ENCODE measurements around the gene NUP205.

NUP205 gene

GRCh38 chr7:135584362-135585353 is 26.9 kb downstream of the NUP205 start:
- no peak overlapping the region for H3K27ac ChIP-seq (ENCODE audit: extremely low read depth, low read depth, low read length)
- H3K4me1 ChIP-seq (ENCODE audit: control insufficient read depth, insufficient read depth, low read length): no peaks in the 10 kb centered on the region
- ChIA-PET CTCF (interaction anchor here (0.6 to 1.4 kb wide), 4 partner anchors 8 to 304 kb away, joined by 3 to 5 read pairs (median 4); no protein-coding TSS in a partner anchor), POLR2A (interaction anchor here (0.7 kb wide), 1 partner anchor 178 kb away, joined by 4 read pairs; no protein-coding TSS in a partner anchor)
- H3K9me3 ChIP-seq (ENCODE audit: control insufficient read depth, insufficient read depth, low read depth, low read length): no peaks in the 10 kb centered on the region
- peaks cover 78 to 94% of the 10 kb centered on the region in 2 experiments for H3K36me3 ChIP-seq (ENCODE audit: control insufficient read depth in 2 of 2, insufficient read depth in 1 of 2, low read length in 2 of 2)
- TF ChIP-seq ZXDB (tag by site-specific recombination; IDR thresholded peaks at IDR 0.05): no peak
- no peak for TF ChIP-seq ZNF510 (tag by site-specific recombination; IDR thresholded peaks at IDR 0.05; ENCODE audit: insufficient replicate concordance)
- TF ChIP-seq ZNF221 (tag by site-specific recombination; IDR thresholded peaks at IDR 0.05; ENCODE audit: borderline replicate concordance): no peak
- H3K4me3 ChIP-seq (ENCODE audit: low read depth, low read length): no peak overlapping the region

DNA sequence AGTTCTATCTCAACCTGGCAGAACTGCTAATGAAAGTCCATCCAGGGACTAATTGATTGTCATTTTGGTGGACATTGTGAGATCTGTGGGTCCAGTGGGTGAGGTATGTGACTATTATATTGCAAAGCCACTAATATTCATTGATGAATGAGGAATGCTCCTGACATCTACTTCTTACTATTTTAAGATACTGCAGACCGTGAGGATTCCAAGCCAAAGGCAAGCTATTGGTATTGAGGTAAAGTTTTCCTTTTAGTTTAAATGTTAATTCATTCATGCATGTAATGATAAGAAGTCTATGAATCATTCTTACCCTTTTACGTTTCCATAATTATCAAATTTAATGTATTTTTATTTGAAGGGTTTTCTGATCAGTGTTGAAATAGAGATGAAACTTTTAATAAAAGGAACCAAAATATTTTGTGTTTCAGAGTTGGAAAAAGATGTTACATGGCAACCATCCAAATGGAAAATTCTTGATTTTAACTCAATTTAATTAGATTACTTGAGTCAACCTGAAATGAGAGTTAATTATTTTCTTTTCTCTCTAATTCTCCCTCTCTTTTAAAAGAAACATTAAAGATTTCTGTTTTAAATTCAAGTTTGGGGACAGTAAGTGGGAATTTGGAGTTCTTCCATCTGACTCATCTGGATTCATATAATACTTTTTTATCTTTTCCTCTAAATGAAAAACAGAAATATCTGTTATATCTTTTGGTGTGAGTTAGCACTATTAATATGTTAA is 39.6 kb downstream of the NUP205 start:
- Histone ChIP-seq H3K4me3 (ENCODE audit: low read depth, low read length) (no peak overlapping the region), H3K9me3 (ENCODE audit: control insufficient read depth, insufficient read depth, low read depth, low read length) (no peaks in the 10 kb centered on the region), H3K4me1 (ENCODE audit: control insufficient read depth, insufficient read depth, low read length) (no peaks in the 10 kb centered on the region), H3K36me3 (ENCODE audit: control insufficient read depth in 2 of 2, insufficient read depth in 1 of 2, low read length in 2 of 2) (peaks cover 41 to 90% of the 10 kb centered on the region in 2 experiments), H3K27ac (ENCODE audit: extremely low read depth, low read depth, low read length) (no peak overlapping the region)
- POLR2A ChIA-PET: interaction anchor here (0.6 kb wide), 1 partner anchor 24 kb away, joined by 6 read pairs; no protein-coding TSS in a partner anchor
- no peak for TF ChIP-seq ZNF2 (tag by site-specific recombination; IDR thresholded peaks at IDR 0.05)
- TF ChIP-seq ZNF394 (tag by site-specific recombination; IDR thresholded peaks at IDR 0.05; ENCODE audit: borderline replicate concordance): no peak
- TF ChIP-seq REPIN1 (tag by site-specific recombination; IDR thresholded peaks at IDR 0.05; ENCODE audit: low read depth): no peak
- no peak for TF ChIP-seq ZNF354C (tag by site-specific recombination; IDR thresholded peaks at IDR 0.05; ENCODE audit: borderline replicate concordance, low read depth)
- no peak for TF ChIP-seq ZNF48 (tag by site-specific recombination; IDR thresholded peaks at IDR 0.05)
- TF ChIP-seq, protein P1, sequence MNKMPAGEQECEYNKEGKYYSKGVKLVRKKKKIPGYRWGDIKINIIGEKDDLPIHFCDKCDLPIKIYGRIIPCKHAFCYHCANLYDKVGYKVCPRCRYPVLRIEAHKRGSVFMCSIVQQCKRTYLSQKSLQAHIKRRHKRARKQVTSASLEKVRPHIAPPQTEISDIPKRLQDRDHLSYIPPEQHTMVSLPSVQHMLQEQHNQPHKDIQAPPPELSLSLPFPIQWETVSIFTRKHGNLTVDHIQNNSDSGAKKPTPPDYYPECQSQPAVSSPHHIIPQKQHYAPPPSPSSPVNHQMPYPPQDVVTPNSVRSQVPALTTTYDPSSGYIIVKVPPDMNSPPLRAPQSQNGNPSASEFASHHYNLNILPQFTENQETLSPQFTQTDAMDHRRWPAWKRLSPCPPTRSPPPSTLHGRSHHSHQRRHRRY (tag by site-specific recombination; IDR thresholded peaks at IDR 0.05): no peak
- TF ChIP-seq BCL11A (tag by site-specific recombination; IDR thresholded peaks at IDR 0.05; ENCODE audit: low read depth): no peak
- no peak for TF ChIP-seq ZNF311 (tag by site-specific recombination; IDR thresholded peaks at IDR 0.05; ENCODE audit: borderline replicate concordance)
- no peak for TF ChIP-seq ZNF362 (tag by site-specific recombination; IDR thresholded peaks at IDR 0.05)
- no peak for TF ChIP-seq ZNF677 (tag by site-specific recombination; IDR thresholded peaks at IDR 0.05)
- TF ChIP-seq ZNF473 (tag by site-specific recombination; IDR thresholded peaks at IDR 0.05): no peak
- no peak for TF ChIP-seq ZNF19 (tag by site-specific recombination; IDR thresholded peaks at IDR 0.05; ENCODE audit: low read depth)
- TF ChIP-seq ZNF544 (tag by site-specific recombination; IDR thresholded peaks at IDR 0.05): no peak
- CTCF ChIA-PET: interaction anchor here (0.6 to 0.7 kb wide), 2 partner anchors 24 to 48 kb away, joined by 4 read pairs; no protein-coding TSS in a partner anchor

GRCh38 chr7:135597926-135598305 is 40.2 kb downstream of the NUP205 start:
- no peaks in the 10 kb centered on the region for H3K4me1 ChIP-seq (ENCODE audit: control insufficient read depth, insufficient read depth, low read length)
- H3K9me3 ChIP-seq (ENCODE audit: control insufficient read depth, insufficient read depth, low read depth, low read length): no peaks in the 10 kb centered on the region
- ChIA-PET POLR2A (no interaction called here), CTCF (interaction anchor here (0.6 to 0.7 kb wide), 2 partner anchors 24 to 48 kb away, joined by 4 read pairs; no protein-coding TSS in a partner anchor)
- H3K36me3 ChIP-seq (ENCODE audit: control insufficient read depth in 2 of 2, insufficient read depth in 1 of 2, low read length in 2 of 2): peaks cover 37 to 90% of the 10 kb centered on the region in 2 experiments
- H3K4me3 ChIP-seq (ENCODE audit: low read depth, low read length): no peak overlapping the region
- H3K27ac ChIP-seq (ENCODE audit: extremely low read depth, low read depth, low read length): no peak overlapping the region
- TF ChIP-seq, protein P1 (tag by site-specific recombination; IDR thresholded peaks at IDR 0.05): no peak
- TF ChIP-seq ZNF610 (tag by site-specific recombination; IDR thresholded peaks at IDR 0.05; ENCODE audit: borderline replicate concordance): no peak
- no peak for TF ChIP-seq ZNF426 (tag by site-specific recombination; IDR thresholded peaks at IDR 0.05)
- TF ChIP-seq KLF1 (tag by site-specific recombination; IDR thresholded peaks at IDR 0.05): no peak
- no peak for TF ChIP-seq AEBP2 (tag by site-specific recombination; IDR thresholded peaks at IDR 0.05; ENCODE audit: borderline replicate concordance)
- TF ChIP-seq ZNF362 (tag by site-specific recombination; IDR thresholded peaks at IDR 0.05): no peak
- no peak for TF ChIP-seq ZNF184 (tag by site-specific recombination; IDR thresholded peaks at IDR 0.05)
- no peak for TF ChIP-seq SP7 (tag by site-specific recombination; IDR thresholded peaks at IDR 0.05)

All from HEK293 (cell line).